Mesodermal cell (in vitro differentiated cells): ENCODE measurements around the gene PARVG.

Experiments
- H3K27ac ChIP-seq: 2 replicates; pipeline ENCODE4 v1.7.0; 2013; ENCODE audit warnings: mild to moderate bottlenecking, low read depth, low read length, moderate library complexity; ENCODE audit not compliant: severe bottlenecking
- H3K36me3 ChIP-seq: 2 replicates; pipeline ENCODE4 v1.7.1; 2013; ENCODE audit warnings: mild to moderate bottlenecking, low read length, moderate library complexity; ENCODE audit not compliant: control insufficient read depth, insufficient read depth
- H3K4me1 ChIP-seq: one replicate; pipeline ENCODE4 v1.7.1; 2013; ENCODE audit warnings: mild to moderate bottlenecking, low read length; ENCODE audit not compliant: insufficient read depth, control insufficient read depth, poor library complexity, severe bottlenecking
- H3K4me3 ChIP-seq: 2 replicates; pipeline ENCODE4 v1.7.0; 2013; ENCODE audit warnings: low read length, control low read depth, mild to moderate bottlenecking; ENCODE audit not compliant: insufficient read depth, poor library complexity, severe bottlenecking; ENCODE audit errors: extremely low read depth
- H3K9me3 ChIP-seq: 2 replicates; pipeline ENCODE4 v1.7.1; 2013; ENCODE audit warnings: mild to moderate bottlenecking, low read length, moderate library complexity; ENCODE audit not compliant: control insufficient read depth
- WGBS, 2 experiments: methylation state at CpG; one replicate each; pipeline ENCODE4 v1.1.5; 2013; ENCODE audit warnings: missing lambda C conversion rate in 2 of 2; ENCODE audit not compliant: insufficient coverage in 2 of 2; 5-methylcytosine and 5-hydroxymethylcytosine counted together

PARVG gene

DNA sequence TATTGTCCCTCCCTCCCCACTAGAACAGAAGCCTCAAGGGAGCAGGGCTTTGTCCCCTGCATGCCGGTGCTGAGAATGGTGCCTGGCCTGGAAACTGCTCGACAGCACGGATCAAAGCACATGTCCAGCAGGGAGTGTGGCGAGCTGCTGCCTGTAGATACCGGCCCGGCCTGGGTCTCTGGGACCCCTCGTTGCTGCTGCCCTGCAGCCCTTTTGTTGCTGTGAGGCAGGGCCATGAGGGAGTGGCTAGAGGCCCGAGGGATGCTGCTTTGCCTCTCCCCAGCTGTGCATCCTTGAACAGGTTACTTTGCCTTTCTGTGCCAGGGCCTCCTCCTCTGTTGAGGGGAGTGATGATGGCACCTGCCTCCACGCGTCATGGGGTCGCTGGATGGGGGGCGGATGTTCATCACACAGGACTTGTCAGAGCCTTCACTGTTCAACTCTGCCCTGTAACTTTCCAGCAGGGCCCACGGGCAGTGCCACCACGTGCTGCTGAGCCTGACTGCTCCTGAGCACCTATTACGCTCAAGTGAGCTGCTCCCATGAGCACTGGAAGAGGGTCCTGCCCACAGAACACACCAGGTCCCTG is 15.3 kb upstream of the PARVG start:
- Histone ChIP-seq H3K9me3 (no peaks in the 10 kb centered on the region), H3K4me1 (no peaks in the 10 kb centered on the region), H3K4me3 (no peak overlapping the region), H3K36me3 (no peaks in the 10 kb centered on the region), H3K27ac (no peak overlapping the region)
- 88 to 92% methylated on average over 11 to 13 of the region's 15 CpGs for WGBS, 2 experiments

- WGBS, 2 experiments, result 91% methylated on average over 11 to 18 of the region's 20 CpGs
- H3K4me3 ChIP-seq, result no peak overlapping the region
- H3K9me3 ChIP-seq, result no peaks in the 10 kb centered on the region
- H3K36me3 ChIP-seq, result no peaks in the 10 kb centered on the region
- H3K4me1 ChIP-seq, result no peaks in the 10 kb centered on the region
- no peak overlapping the region for H3K27ac ChIP-seq
Measured at GRCh38 chr22:44166498-44167276, 14.0 kb upstream of the PARVG start.

DNA sequence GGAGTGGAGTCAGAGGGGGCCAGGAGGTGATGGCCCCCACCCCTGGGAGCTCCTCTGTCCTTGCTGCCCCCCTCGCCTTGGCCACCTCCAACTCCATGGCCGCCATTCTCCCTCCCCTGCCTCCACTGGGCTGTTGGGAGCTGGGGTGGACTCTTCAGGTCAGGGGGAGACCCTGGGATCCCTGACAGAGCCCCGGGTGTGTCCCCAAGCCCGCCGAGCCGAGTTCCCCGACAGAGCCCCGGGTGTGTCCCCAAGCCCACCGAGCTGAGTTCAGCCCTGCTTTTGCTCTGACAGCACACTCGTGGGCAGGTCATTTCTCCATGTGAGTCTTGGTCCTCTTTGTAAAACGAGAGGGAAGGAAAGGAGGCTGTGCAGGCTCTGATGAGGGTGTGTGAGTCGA is 13.2 kb upstream of the PARVG start:
- Histone ChIP-seq H3K36me3 (no peaks in the 10 kb centered on the region), H3K9me3 (no peaks in the 10 kb centered on the region), H3K4me1 (no peaks in the 10 kb centered on the region), H3K4me3 (no peak overlapping the region), H3K27ac (no peak overlapping the region)
- 89 to 97% methylated on average over 10 of the region's 12 CpGs for whole genome bisulfite sequencing, 2 experiments

- Histone ChIP-seq H3K4me1 (no peaks in the 10 kb centered on the region), H3K4me3 (no peak overlapping the region), H3K36me3 (no peaks in the 10 kb centered on the region), H3K9me3 (no peaks in the 10 kb centered on the region), H3K27ac (no peak overlapping the region)
- WGBS, 2 experiments, result 92 to 93% methylated on average over 10 to 13 of the region's 13 CpGs
Measured at GRCh38 chr22:44168206-44168605, 12.5 kb upstream of the PARVG start.

GRCh38 chr22:44170470-44170869 is 10.3 kb upstream of the PARVG start:
- no peaks in the 10 kb centered on the region for H3K36me3 ChIP-seq
- H3K4me1 ChIP-seq, result no peaks in the 10 kb centered on the region
- H3K9me3 ChIP-seq, result no peaks in the 10 kb centered on the region
- H3K4me3 ChIP-seq, result no peak overlapping the region
- WGBS, 2 experiments, result 77 to 79% methylated on average over 9 to 10 of the region's 11 CpGs
- H3K27ac ChIP-seq, result no peak overlapping the region

- Histone ChIP-seq H3K4me1 (no peaks in the 10 kb centered on the region), H3K27ac (no peak overlapping the region), H3K9me3 (no peaks in the 10 kb centered on the region), H3K36me3 (no peaks in the 10 kb centered on the region), H3K4me3 (no peak overlapping the region)
- WGBS, 2 experiments, result 86 to 96% methylated on average over 1 to 4 of the region's 6 CpGs
Measured at GRCh38 chr22:44171561-44171960, 9.2 kb upstream of the PARVG start.

DNA sequence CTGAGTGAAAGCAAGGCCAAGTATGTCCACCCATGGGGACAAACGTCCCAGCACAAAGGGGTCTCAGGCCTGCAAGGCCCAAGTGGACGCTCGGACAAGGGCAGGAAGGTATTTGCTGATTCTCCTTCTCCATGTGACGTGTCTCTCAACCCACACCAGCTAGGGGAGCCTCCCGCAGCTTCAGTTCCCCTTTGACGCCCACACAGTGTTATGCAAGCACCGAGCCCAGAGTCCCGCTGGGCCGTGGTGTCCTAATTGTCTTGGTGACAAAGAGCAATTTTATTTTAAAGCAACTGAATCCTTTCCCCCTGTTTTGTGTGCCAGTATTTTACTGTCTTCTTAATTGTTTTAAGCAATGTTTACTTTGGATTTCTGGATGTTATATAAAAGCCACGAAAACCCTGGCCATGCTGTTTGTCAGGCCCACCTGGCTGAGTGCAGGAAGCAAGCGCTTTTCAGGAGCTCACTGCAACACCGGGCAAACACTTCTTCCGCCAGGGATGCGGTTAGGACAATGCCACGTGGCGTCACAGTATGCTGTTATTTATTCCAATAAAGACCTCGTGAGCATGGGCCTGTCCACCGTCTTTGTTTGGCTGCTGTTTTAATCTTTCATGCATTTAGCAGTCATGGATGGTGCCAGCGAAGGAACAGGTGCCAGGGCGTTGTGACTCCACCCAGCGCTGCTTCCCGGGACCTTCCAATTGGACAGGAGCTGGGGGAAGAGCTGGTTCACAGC is 8.2 kb upstream of the PARVG start:
- no peak overlapping the region for H3K4me3 ChIP-seq
- H3K36me3 ChIP-seq, result no peaks in the 10 kb centered on the region
- no peaks in the 10 kb centered on the region for H3K4me1 ChIP-seq
- WGBS, 2 experiments, result 66 to 67% methylated on average over 20 of the region's 22 CpGs
- H3K9me3 ChIP-seq, result no peaks in the 10 kb centered on the region
- H3K27ac ChIP-seq, result no peak overlapping the region

- Histone ChIP-seq H3K4me1 (no peaks in the 10 kb centered on the region), H3K4me3 (no peak overlapping the region), H3K9me3 (no peaks in the 10 kb centered on the region), H3K36me3 (no peaks in the 10 kb centered on the region), H3K27ac (no peak overlapping the region)
- 94% methylated on average over 6 to 8 of the region's 10 CpGs for WGBS, 2 experiments
Measured at GRCh38 chr22:44173154-44173553, 7.6 kb upstream of the PARVG start.

- peaks cover 3% of the 10 kb centered on the region for H3K4me1 ChIP-seq
- 77 to 78% methylated on average over 5 to 7 of the region's 8 CpGs for WGBS, 2 experiments
- no peaks in the 10 kb centered on the region for H3K36me3 ChIP-seq
- no peak overlapping the region for H3K27ac ChIP-seq
- no peaks in the 10 kb centered on the region for H3K9me3 ChIP-seq
- H3K4me3 ChIP-seq, result no peak overlapping the region
Measured at GRCh38 chr22:44175676-44176075, 5.0 kb upstream of the PARVG start.

DNA sequence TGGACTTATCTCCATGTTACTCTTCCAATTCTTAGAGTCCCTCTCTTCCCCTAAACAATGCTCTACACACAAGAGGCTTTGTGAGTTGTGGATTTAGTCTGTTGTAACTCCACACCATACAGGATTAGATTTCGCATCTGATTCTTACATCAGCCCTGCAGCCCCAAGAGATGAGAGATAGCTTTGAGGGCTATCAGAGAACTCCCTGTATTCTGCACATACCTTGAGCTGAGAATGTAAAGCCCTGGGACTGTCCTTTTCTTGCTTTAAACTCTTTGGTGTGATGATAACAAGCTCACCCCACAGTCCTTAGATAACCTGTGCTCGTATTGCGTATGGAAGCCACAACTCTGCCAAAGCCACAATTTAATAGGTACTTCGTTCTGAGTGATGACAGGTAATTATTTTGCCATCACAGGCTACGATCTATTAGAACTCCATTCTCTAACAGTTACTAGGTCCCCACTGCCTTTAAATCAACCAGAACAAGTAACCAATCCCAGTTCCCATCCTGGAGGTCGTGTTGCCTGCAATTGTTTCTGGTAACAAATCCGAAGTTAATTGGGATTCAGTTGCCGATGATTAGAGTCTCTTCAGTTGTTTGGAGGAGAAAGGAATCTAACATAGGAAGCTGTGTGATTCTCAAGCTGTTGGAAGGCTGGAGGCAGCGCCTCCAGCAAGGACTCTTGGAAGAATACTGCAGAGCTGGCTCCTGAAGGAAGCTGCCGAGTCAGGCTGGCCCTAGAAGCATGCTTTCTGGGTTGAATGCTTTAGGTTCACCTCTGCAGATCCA is 1.3 kb upstream of the PARVG start:
- H3K4me1 ChIP-seq, result peaks cover 15% of the 10 kb centered on the region
- H3K4me3 ChIP-seq, result no peak overlapping the region
- no peaks in the 10 kb centered on the region for H3K36me3 ChIP-seq
- H3K9me3 ChIP-seq, result no peaks in the 10 kb centered on the region
- H3K27ac ChIP-seq, result no peak overlapping the region
- WGBS, 2 experiments, result 87 to 91% methylated on average over 5 to 8 of the region's 10 CpGs
